VCaP (cell line): ENCODE results near the gene IL22RA2.
A peak's percentile ranks its signal among the peaks of the same experiment; 100 is the strongest.
"Not testable (repeated sequence)": the region's sequence is repeated elsewhere in the genome, so short reads cannot be mapped to it uniquely, and the experiment has no call there.

Experiments used
- H3K27ac ChIP-seq: fragments of 450-650 bp; 2 replicates; pipeline ENCODE4 v1.5.1; 2017
- CTCF ChIP-seq: fragments of 450-650 bp; conservative IDR thresholded peaks from 2 replicates; pipeline ENCODE4 v1.5.1; 2017; ENCODE audit warnings: mild to moderate bottlenecking, moderate library complexity

The IL22RA2 gene

GRCh38 chr6:137216875-137217553, 43.6 kb upstream of the IL22RA2 start:
- TF ChIP-seq CTCF, result no peak
- H3K27ac ChIP-seq, result peak overlapping the region; percentile 98; the same call in 1 of the 2 replicates

GRCh38 chr6:137216106-137216505, 42.7 kb upstream of the IL22RA2 start:
- TF ChIP-seq CTCF, result no peak
- H3K27ac ChIP-seq, result no peak overlapping the region

GRCh38 chr6:137215630-137216029, 42.2 kb upstream of the IL22RA2 start:
- not testable (repeated sequence) for H3K27ac ChIP-seq

GRCh38 chr6:137214931-137215330, 41.5 kb upstream of the IL22RA2 start:
- H3K27ac ChIP-seq, result no peak overlapping the region
- TF ChIP-seq CTCF, result no peak

GRCh38 chr6:137213813-137214212, 40.4 kb upstream of the IL22RA2 start:
- no peak for TF ChIP-seq CTCF
- H3K27ac ChIP-seq, result no peak overlapping the region

GRCh38 chr6:137213331-137213740, 39.9 kb upstream of the IL22RA2 start:
- no peak for TF ChIP-seq CTCF
- H3K27ac ChIP-seq, result peak overlapping the region; percentile 8; the same call in 1 of the 2 replicates

GRCh38 chr6:137211910-137212309, 38.5 kb upstream of the IL22RA2 start:
- no peak overlapping the region for H3K27ac ChIP-seq
- no peak for TF ChIP-seq CTCF

- peak overlapping the region; percentile 36; the same call in 1 of the 2 replicates for H3K27ac ChIP-seq
- TF ChIP-seq CTCF, result no peak
Measured at GRCh38 chr6:137210903-137211302, 37.5 kb upstream of the IL22RA2 start.
